Measurements from ENCODE around the gene PTPRG. TPM values are rescaled to one million over a fixed set of nuclear protein-coding genes. Genes with fewer than 3 reads are reported as not detected.

The PTPRG gene
- total RNA-seq, 1 donor from 2014 or later, result 119 TPM

DNA sequence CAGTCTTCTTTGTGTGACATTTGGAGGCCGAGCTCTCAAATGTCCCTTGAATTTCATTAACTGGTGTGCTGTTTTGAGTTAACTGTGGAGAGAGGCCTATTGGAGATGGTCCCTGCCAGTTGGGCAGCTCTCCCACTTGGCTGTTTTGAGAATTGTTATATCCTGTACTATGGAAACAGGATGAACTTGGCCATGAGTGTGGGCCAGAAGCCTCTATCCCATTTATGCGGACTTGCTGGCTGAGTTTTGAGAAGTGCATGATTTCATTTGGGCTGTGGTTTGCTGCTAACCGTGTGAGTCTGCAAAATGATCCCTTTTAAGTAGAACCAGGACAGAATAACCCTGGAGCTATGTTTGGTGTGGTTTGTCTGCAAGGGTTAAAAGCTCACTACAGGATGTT lies 366.0 kb downstream of the PTPRG start:
- peak; percentile 66 for DNase-seq (ENCODE audit: low read depth)

GRCh38 chr3:61928039-61928438 lies 366.7 kb downstream of the PTPRG start:
- DNase-seq (ENCODE audit: low read depth), result no peak

DNA sequence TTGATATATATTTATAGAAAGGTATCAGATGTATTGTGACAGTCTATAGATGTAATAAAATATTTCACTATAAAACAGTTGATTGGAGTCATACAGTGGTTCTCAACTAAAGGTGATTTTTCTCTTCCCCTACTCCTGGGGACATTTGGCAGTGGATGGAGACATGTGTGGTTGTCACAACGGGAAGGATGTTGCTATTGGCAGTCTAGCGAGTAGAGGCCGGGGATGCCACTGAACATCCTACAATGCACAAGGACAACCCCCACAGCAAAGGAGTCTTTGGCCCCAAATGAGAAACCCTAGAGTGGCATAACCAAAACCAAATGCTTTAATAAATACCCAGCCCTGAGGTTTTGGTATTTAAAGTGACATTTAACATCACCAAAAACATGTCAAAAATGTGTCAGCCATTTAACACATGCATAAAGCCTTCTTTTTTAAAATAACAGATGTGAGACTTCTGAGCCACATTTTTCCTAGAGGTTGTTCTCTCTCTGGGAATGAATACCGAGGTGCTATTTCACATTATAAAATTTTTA lies 367.5 kb downstream of the PTPRG start:
- no peak for DNase-seq (ENCODE audit: low read depth)

DNA sequence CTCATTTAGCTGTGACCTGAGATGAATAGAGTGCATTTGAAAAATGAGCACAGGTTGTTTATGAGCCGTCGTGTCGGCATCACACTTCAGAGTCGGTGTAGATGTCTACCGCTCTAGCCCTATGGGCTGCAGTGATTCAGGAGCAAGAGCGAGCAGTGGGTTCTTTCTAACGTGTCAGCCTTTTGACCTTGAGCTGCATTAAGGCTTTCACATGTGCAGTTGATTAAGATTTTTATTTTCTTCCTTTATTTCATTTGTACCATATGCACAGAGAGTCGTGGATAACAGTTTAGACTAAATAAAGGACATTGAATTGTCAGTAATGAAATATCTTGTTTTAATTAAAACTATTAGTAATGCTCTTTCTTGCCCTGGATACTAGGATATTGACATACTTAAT lies 368.2 kb downstream of the PTPRG start:
- no peak for DNase-seq (ENCODE audit: low read depth)

DNA sequence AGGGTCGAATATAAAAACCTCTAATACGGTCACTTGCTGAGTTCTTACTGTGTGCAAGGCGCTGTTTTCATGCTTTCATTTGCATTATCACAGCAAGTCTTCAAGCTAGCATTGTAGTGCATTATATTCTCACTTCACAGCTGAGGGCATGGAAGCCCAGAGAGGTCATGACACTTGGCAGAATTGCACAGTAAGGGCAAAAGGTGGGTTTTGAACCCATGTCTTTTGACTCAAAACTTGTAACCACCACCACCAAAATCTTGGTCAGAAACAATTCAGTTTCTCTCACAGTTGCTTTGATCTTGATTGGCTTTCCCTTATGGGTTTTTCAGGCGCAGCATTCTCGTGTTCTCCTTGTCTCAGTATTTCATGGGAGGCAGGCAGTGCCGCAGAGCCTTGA lies 371.1 kb downstream of the PTPRG start:
- DNase-seq (ENCODE audit: low read depth), result no peak

DNA sequence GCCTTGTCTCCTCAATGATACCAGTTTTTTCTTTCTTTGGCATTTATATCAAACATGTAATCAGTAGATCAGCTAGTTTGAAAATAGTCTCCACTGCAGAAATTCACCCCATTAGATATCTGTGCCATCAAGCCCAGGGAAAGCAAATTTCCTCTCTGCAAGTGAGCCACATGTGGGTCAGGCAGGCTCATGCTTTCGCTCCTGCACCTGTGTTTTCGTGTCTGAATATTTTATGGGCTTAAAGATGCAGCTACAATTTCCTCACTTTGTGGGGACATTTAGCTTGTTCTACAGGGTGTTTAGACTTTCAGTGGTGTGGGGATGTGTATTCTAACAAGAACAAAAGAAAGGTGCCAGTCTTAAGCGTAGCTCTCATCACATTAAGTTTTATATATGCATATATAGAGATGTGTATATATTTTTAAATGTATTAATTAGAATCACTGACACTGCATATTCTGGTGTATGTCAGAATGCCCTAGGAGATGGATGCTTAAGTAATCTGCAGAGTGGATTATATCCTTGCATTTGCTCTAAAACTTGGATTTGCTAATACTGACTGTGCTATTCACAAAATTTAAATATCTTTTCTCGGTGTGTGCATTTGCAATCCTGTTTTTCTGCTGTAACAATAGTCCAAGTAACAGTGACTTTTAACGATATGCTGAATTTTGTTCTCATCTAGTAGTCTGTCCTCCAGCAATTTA lies 372.6 kb downstream of the PTPRG start:
- DNase-seq (ENCODE audit: low read depth), result no peak

- no peak for DNase-seq (ENCODE audit: low read depth)
These were observed 373.1 kb downstream of the PTPRG start for GRCh38 chr3:61934505-61934871.

DNA sequence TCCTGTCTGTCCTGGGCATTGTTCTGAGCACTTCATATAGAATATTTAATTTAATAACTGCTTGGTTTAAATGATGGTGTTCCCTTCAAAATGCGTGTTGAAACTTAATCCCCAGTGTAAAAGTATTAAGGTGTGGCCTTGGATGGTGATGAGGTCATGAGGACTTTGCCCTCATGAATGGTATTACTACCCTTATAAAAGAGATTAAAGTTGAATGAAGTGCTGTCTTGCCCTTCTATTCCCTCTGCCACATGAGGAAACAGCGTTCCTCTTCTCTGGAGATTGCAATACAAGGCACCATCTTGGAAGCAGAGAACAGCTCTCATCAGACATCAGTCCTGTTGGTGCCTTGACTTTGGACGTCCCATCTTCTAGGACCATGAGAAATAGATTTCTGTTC lies 374.4 kb downstream of the PTPRG start:
- no peak for DNase-seq (ENCODE audit: low read depth)

DNA sequence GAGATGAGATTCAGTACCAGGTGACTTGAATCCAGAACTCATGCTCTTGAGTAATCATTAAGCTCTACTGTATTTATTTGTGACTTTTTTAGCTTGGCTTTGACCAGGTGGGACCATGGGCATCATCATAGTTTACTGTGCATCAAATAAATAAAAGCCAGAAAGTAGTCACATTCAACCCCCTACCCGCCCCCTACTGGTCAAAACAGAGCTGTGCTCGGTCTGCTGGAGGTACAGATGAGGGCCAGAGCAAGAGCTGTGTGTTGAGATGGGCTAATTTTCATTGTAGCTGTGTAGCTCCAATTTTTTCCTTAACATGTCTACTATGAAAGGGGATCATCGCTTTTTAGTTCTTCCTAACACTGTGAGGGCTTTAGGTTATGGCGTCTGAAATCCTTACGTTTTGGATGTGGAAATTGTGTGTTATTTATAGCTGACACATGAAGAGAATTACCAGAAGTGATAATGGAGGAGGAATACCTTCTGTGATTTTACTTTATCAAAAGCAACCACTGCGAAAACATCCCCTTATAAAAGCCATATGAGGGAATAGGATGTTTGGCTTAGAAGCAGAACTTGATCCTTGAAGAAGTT lies 375.1 kb downstream of the PTPRG start:
- no peak for DNase-seq (ENCODE audit: low read depth)

DNA sequence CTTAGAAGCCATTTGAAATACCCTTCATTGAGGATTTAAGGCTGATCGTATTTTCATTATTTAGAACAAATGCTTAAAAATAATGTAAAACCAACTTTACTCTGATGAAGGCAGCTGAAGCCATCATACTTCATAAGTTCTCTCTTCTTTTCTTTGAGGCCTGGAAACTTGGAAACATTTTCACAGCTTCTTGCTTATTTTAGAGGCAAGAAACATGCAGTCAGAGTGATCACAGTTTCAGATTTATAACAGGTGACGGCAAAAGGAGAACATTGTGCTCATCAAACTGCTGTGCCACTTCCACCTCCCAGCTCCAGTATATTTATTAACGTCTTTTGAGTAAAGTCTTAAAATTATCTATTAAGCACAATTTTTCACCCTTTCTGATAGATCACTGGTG lies 376.1 kb downstream of the PTPRG start:
- no peak for DNase-seq (ENCODE audit: low read depth)

GRCh38 chr3:61938878-61939549 lies 377.6 kb downstream of the PTPRG start:
- DNase-seq (ENCODE audit: low read depth), result no peak

DNA sequence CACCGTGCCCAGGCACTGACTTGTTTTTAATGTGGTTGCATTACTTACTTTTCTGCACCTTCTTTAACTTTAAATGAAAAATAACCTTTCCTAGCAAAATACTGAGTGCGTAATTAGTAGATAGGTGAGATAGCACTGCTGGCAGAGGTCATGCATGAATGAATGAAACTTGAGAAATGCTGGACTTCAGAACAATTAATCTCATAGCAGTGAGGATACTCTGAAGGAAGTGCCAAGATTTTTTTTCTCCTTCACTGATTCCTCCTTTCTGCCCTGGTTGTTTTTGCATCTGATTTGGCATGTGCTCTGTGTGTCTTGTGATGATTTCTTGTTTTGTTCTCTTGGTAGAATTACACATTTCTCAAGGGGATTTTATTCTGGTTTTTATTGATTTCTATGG lies 378.9 kb downstream of the PTPRG start:
- DNase-seq (ENCODE audit: low read depth), result peak; percentile 92

DNA sequence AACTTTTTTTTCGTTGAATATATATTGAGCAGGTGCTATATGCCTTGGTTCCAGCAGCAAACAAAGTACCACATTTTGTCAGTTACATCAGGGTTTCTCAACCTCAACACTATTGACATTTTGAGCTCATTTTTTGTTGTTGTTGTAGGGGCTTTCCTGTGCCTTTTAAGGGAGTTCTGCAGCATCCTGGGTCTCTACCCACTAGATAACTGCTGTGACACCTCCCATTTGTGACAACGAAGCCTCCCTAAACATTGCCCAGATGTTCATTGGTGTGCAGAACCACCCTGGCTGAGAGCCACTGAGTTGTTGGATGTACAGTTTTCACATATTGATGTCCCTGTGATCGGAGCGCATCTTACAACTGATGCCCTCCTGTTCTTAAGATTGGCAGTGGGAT lies 382.6 kb downstream of the PTPRG start:
- DNase-seq (ENCODE audit: low read depth), result no peak

DNA sequence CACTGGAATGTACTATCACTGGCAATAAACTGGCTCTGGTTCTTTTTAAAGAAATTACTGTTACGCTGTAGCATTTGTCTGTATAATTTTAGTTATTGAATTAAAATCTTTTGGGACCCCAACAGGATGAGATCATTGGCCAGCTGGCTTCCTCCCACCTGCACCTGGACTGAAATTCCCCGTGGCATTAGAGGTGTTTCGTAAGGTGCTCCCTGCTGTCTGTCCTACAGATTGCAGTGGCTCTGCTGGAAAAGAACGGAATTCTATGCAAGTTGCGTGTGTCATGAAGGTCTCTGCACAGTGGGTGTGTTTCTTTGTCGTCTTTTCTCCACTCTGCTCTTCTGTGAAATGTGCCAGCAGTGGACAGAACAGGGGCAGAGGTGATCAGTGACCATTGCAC lies 383.4 kb downstream of the PTPRG start:
- no peak for DNase-seq (ENCODE audit: low read depth)

DNA sequence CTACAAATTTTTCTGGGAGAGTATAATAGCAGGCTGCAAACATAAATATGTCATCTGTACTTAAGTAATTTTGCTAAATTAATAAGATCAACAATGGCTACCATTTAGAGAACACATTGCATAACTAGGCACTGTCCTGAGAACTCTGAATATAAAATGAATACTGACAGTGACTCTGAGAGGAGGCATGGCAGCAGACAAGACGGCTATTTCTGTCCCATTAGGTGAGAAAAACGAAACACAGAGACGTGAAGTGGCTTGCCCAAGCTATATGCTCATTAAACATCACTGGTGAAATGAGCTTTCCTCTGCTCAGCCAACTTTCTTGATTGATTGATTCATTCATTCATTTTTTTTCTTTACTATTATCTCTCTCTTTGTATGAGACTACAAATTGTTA lies 384.3 kb downstream of the PTPRG start:
- DNase-seq (ENCODE audit: low read depth), result no peak

GRCh38 chr3:61946570-61947324 lies 385.4 kb downstream of the PTPRG start:
- DNase-seq (ENCODE audit: low read depth), result no peak

DNA sequence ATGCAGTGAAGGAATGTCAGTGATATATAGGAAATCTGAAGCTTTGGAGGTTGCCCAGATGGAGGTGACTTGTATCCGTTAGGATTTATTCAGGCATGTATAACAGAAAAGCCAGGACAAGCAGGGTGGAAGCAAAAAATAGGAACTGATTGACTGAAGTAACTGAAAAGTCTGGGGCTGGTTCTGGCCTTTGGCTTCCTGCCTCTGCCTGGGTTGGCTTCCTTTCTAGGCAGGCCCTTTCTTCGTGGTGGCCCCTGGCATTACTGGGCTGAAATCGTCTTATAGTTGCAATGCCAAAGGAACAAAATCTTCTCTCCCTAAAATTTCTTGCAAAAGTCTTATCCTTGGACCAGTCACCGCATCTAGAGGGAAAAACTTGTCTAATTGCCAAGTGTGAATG lies 386.1 kb downstream of the PTPRG start:
- no peak for DNase-seq (ENCODE audit: low read depth)

DNA sequence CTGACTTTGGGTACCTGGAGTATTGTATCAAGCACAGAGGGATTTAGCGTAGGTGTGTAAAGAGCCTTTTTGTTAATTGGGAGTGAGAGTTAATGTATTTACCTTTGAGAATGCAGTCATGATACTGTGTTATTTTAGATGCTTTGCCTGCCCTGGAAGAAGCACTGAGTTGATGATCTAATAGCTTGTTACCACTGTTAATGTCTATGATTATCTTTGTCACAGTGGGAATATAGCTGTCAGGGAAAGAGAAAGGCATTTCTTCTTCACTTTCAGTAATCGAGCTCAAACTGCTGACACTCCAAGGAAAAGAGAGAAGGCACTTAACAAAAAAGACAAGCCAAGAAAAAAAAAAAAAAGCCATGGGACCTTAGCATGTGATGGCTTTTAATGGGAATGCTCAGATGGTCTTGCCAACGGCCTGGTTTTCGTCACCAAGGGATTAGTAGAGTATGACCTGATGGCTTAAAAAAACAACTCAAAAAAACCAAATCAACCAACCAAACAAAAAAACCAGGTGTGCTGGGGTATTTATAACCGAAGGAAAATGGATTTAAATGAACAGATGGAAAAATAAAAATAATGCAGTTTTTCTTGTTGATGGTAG lies 387.4 kb downstream of the PTPRG start:
- DNase-seq (ENCODE audit: low read depth), result no peak

- no peak for DNase-seq (ENCODE audit: low read depth)
These were observed 392.7 kb downstream of the PTPRG start for GRCh38 chr3:61954097-61954540.

DNA sequence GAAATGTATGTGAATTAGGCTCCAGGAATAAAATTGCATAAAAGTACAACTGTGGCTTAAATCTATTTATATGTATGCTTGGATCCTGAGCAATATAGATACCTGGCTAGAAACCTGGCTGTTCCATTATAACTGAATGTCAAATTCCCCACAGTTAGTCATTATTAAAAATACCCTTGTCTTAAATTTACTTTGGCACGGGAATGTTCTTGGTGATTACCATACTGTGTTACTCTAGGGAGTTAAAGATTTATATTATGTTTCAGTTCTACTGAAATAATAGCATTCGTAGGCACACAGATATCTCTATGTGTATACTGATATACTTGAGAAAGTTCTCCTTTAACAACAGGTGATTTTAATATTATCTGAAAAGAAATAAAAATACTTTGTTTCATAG lies 394.1 kb downstream of the PTPRG start:
- peak; percentile 59 for DNase-seq (ENCODE audit: low read depth)

GRCh38 chr3:61956236-61956635 lies 394.9 kb downstream of the PTPRG start:
- peak; percentile 89 for DNase-seq (ENCODE audit: low read depth)

DNA sequence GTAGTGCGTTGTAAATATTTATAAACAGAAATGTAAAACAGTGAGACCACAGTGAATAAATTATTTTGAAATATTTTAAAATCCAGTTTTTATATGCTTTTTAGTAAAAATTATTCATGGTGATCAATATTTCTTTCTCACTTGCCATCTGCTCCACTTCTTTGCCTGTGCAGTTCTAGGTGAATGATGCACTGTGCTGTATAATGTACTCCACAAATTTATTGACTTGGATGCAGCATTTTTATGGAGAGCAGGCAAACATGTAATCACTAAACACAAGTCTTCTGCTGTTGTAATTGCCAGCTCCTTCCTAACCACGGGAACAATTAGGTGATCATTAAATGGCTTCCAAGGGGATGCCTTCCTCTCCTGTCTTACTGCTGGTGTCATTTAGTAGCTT lies 395.9 kb downstream of the PTPRG start:
- no peak for DNase-seq (ENCODE audit: low read depth)
